IPS-18c (cell line): ENCODE measurements around the gene FOSL1.

Experiments
- H3K4me3 ChIP-seq: 2 replicates; pipeline ENCODE4 v1.7.0; 2013; ENCODE audit warnings: low read depth, mild to moderate bottlenecking, low read length, moderate library complexity; ENCODE audit not compliant: insufficient read depth
- H3K9me3 ChIP-seq: one replicate; pipeline ENCODE4 v1.6.1; 2013; ENCODE audit warnings: mild to moderate bottlenecking, low read length, moderate library complexity; ENCODE audit not compliant: control insufficient read depth, insufficient read depth

The FOSL1 gene

DNA sequence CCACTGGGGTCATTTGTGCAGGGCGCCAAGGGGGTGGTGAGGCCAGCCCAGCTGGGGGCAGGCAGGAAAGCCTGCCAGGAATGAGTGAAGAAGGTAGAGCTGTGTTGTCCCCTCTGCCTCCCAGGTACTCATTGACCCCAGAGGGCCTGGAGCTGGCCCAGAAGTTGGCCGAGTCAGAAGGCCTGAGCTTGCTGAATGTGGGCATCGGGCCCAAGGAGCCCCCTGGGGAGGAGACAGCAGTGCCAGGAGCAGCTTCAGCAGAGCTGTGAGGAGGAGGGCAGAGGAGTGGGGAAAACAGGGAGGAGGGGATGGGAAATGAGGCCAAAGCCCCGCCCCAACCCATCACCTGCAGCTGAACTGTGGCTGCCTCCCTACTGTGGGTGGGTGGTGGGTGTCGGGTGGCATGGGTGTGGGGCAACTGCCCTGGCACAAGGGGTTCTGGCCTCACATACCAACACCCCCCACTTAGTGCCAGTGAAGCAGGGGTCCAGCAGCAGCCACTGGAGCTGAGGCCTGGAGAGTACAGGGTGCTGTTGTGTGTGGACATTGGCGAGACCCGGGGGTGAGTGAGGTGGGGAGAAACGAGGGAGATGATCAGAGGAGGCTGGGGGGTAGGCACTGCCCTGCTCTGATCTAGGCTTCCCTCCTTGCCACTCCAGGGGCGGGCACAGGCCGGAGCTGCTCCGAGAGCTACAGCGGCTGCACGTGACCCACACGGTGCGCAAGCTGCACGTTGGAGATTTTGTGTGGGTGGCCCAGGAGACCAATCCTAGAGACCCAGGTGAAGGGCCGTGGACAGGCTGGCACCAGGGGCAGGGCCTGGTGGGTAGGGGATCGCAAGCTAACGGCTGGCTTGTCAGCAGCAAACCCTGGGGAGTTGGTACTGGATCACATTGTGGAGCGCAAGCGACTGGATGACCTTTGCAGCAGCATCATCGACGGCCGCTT is 37.0 kb downstream of the FOSL1 start:
- no peak overlapping the region for H3K4me3 ChIP-seq
- H3K9me3 ChIP-seq: no peaks in the 10 kb centered on the region

- H3K4me3 ChIP-seq: no peak overlapping the region
- no peaks in the 10 kb centered on the region for H3K9me3 ChIP-seq
Observed at GRCh38 chr11:65862191-65862735, 37.9 kb downstream of the FOSL1 start.

DNA sequence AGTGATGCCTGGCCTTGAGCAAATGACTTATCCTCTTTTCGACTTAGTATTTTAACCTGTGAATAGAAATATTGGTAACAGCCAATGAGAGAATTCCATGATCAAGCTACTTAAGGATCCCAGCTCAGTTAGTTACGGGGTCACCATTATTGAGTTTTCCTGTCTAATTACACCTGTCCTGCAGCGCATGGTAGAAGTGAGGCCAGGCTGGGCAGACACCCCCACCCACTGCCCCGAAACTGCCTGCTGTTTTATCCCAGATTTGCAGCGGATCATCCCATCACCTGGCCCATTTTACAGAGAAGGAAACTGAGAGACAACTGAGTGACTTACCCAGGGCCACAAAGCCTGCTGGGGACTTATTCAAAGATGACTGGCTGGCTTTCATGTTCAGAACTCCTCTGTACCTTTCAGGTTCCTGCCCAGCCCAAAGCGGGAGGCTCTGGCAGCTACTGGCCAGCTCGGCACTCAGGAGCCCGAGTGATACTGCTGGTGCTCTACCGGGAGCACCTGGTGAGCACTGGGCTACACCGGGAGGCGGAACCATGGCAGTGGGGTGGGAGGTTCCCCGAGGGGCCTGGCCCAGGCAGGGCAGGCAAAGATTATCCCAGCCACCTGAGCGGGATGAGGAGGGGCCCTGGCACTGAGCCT is 38.5 kb downstream of the FOSL1 start:
- Histone ChIP-seq H3K4me3 (peak overlapping the region; percentile 96), H3K9me3 (no peaks in the 10 kb centered on the region)

GRCh38 chr11:65861165-65861505 is 39.1 kb downstream of the FOSL1 start:
- no peaks in the 10 kb centered on the region for H3K9me3 ChIP-seq
- peak overlapping the region; percentile 96 for H3K4me3 ChIP-seq

DNA sequence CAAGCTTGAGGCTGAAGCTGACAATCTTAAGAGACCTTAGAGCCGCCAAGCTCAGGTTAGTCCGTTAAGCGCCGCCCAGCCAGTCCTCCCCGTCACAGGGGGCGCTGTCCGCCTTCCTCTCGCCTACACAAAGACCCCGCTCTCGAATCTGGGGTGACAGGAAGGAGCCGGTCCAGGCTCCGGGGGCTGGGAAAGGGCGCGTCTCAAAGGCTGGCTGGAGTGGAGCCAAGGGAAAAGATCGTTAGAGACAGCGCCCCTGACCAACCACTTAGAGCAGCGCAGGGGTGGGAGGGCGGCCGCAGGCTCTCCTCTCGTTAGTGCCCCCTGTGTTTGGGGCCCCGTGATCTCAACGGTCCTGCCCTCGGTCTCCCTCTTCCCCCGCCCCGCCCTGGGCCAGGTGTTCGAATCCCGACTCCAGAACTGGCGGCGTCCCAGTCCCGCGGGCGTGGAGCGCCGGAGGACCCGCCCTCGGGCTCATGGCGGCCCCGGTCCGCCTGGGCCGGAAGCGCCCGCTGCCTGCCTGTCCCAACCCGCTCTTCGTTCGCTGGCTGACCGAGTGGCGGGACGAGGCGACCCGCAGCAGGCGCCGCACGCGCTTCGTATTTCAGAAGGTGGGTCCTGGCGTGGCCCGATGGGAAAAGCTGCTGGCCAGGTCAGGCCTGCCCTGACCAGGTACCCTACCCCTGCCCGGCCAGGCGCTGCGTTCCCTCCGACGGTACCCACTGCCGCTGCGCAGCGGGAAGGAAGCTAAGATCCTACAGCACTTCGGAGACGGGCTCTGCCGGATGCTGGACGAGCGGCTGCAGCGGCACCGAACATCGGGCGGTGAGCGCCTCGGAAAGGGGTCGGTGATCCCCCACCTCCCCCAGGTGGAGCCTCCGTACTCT is 39.7 kb downstream of the FOSL1 start, which contains the start of gene MUS81:
Gene MUS81 (plus strand): TSS at position 156 of the 887 bp plus-strand sequence. CDS start 321 bp downstream, at position 477.
- Histone ChIP-seq H3K9me3 (no peaks in the 10 kb centered on the region), H3K4me3 (peak within 1 kb of the TSS; percentile 96)

GRCh38 chr11:65859812-65860277 is 40.3 kb downstream of the FOSL1 start:
- Histone ChIP-seq H3K9me3 (no peaks in the 10 kb centered on the region), H3K4me3 (peak overlapping the region; percentile 96)

DNA sequence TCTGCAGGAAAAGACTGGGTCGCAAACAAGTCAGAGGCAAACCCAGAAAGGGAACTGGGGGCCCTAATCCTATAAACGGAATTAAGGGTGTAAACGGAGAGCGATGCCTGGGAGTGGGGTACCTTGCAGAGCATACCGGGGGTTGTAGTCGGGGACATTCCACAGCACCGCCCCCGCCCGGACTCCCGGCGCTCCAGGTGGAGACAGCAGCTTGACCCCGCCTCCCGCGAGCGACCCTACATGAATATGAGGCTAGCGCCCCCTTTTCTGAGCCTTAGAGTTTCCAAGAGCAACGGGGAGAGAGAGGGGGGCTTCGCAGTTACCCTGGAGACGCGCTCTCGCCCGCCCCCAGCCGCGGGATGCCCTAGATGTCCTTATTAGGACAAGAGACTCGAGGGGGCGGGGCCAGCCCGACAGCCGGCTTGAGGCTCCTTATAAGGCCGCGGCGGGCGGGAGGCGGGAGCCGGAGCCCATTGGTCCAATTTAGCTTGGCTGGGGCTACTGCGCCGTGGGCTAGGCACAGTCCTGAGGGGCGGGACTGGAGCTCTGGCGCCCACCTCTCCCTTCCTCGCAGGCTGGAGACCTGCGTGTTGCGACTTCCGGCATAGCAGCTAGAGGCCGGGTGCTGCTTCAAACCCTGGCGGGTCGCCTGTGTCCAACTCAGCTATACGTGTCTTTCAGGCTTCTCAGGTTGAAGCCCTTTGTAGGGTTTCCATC is 40.9 kb downstream of the FOSL1 start:
- Histone ChIP-seq H3K9me3 (no peaks in the 10 kb centered on the region), H3K4me3 (peak overlapping the region; percentile 96)

- peak overlapping the region; percentile 43 for H3K4me3 ChIP-seq
- H3K9me3 ChIP-seq: no peaks in the 10 kb centered on the region
Observed at GRCh38 chr11:65858681-65859087, 41.5 kb downstream of the FOSL1 start.

- H3K9me3 ChIP-seq: no peaks in the 10 kb centered on the region
- H3K4me3 ChIP-seq: peak within 1 kb of the TSS; percentile 96
Observed at GRCh38 chr11:65857853-65858680, 42.1 kb downstream of the FOSL1 start, which contains the start of gene CFL1. TSS of gene CFL1 (minus strand) at chr11:65858180. CDS start at chr11:65858099, 81 bp downstream.

DNA sequence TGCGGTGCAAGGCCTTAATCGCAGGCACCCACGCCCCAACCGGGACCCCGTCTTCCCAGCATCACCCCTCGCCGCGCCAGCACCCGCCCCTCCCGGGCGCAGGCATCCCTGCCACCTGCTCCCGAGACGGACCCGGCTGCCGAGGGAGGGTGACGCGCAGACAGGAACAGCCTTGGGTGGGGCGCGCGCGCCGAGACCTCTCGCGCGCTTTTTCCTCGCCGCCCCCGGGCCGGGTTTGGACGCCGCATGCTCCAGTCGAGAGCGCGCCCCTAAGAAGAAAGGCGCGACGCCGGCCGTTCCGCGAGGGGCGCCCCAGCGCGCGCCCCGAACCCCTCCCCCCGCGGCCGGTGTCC is 42.7 kb downstream of the FOSL1 start:
- H3K4me3 ChIP-seq: peak overlapping the region; percentile 96
- H3K9me3 ChIP-seq: no peaks in the 10 kb centered on the region

DNA sequence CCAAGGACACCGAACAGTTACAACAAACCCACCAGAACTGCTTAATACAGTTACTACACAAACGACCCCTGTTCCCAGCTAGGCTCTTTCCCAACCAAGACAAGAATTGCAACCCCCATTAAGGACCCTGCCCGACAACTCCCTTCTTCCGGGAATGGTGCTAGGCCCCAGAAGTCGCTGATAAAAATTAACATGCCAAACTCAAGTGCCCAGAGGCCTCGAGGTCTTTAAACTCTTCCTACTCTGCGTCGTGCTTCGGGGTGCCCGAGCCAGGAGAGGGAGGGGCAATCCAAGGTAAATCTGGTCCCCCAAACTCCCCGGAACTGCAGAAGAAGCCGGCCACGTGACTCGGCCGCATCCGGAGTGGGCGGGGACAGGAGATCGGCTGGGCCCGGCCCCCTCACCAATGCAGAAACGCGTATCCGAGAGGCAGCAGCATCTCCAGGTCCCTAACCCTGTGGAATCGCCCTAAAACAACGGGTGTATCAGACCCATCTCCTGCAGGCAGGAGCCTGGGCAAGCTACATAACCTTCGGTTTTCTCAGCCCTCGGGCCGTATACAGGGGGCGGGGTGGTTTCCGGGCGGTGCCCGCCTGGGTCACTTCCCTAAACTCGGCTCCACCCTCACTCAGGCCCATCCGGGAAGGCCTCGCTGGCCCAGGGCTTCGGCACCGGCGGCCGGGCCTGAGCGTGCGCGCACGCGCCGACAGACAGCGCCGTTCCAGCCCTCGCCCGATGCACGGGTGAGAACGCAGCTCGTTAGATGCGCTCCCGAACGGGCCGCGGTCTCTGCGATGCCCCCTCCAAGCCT is 43.3 kb downstream of the FOSL1 start:
- Histone ChIP-seq H3K9me3 (no peaks in the 10 kb centered on the region), H3K4me3 (peak overlapping the region; percentile 96)

DNA sequence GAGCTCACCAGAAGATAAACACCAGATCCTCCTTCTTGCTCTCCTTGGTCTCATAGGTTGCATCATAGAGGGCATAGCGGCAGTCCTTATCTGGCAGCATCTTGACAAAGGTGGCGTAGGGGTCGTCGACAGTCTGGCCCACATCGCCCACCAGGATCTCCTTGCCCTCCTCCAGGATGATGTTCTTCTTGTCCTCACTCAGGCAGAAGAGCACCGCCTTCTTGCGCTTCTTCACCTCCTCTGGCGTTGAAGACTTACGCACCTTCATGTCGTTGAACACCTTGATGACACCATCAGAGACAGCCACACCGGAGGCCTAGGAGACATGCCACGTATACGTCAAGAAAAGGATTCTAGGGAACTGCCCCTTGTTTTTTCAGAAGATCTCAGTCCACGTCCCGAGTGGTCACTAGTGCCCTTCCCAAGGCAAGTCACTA is 44.2 kb downstream of the FOSL1 start:
- Histone ChIP-seq H3K4me3 (peak overlapping the region; percentile 96), H3K9me3 (no peaks in the 10 kb centered on the region)

DNA sequence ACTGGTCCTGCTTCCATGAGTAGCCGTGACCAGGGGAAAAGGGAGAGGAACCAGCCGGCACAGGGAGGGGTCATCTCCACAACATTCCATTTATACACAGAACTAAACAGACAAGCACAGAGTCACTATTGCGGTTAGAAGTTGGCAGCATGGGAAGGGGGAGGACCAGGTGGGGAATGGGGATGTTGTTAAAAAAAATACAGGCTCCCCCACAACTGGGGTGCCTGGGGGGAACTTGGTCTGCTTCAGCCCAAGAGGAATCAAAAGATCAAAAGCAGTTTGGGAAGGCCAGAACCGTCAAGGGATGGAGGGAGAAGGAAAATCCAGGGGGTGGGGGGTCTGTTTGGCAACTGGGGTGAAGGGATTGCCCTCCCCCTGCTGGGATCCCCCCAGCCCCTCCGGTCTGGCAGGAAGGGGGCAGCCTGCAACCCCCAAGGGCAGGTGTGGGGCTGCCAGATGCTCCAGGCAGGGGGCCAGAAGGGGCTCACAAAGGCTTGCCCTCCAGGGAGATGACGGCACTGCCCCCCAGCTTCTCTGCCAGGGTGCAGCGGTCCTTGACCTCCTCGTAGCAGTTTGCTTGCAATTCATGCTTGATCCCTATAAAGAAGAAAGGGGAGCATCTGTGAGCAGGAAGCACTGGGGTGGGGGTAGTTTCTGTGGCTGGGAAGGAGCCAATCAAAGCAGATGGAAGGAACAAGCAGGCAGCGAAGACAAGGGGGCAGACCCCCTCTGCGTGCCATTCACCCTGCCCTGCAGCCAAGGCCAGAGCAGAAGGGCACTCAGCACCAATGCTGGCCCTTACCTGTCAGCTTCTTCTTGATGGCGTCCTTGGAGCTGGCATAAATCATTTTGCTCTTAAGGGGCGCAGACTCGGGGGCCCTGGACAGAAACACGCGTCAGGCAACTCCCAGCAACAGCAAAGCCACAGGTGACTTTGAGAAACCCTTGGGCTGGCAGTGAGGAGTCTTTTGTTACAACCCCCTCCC is 45.0 kb downstream of the FOSL1 start:
- no peak overlapping the region for H3K4me3 ChIP-seq
- H3K9me3 ChIP-seq: no peaks in the 10 kb centered on the region

- Histone ChIP-seq H3K9me3 (no peaks in the 10 kb centered on the region), H3K4me3 (no peak overlapping the region)
Observed at GRCh38 chr11:65854161-65854592, 46.0 kb downstream of the FOSL1 start.
